ENCODE results near the gene RAB11FIP3.

- TF ChIP-seq CTCF (IDR thresholded peaks at IDR 0.05; ENCODE audit: low read length) (no peak), EZH2phosphoT487 (IDR thresholded peaks at IDR 0.05; ENCODE audit: low read length) (no peak), EZH2 (optimal IDR thresholded peaks at IDR 0.05; ENCODE audit: low read depth, low read length) (no peak)
Measured at GRCh38 chr16:455453-455852, 30.0 kb downstream of the RAB11FIP3 start.
